ENCODE data around the gene RAB29.
"Not testable (repeated sequence)": the region's sequence is repeated elsewhere in the genome, so short reads cannot be mapped to it uniquely, and the experiment has no call there.

RAB29 gene

GRCh38 chr1:205775015-205775716 lies at the start of gene RAB29:
Gene RAB29, minus strand, starts transcription at chr1:205775482. Its CDS starts 526 bp downstream, at chr1:205774956.
- H3K9me3 ChIP-seq (ENCODE audit: insufficient read depth, low read length) = peaks cover 10% of the 10 kb centered on the region; the same call in 1 of the 2 replicates
- H3K9ac ChIP-seq (ENCODE audit: insufficient read length, low read depth) = peak within 1 kb of the TSS; percentile 84
- no peaks in the 10 kb centered on the region for H3K36me3 ChIP-seq (ENCODE audit: insufficient read depth, insufficient read length, low read length)
- H3K27me3 ChIP-seq (ENCODE audit: insufficient read depth, insufficient read length) = peaks cover 31% of the 10 kb centered on the region
- TF ChIP-seq SUZ12 (IDR thresholded peaks at IDR 0.05; ENCODE audit: extremely low read depth, insufficient read depth, insufficient read length) (no peak), YY1 (IDR thresholded peaks at IDR 0.05; ENCODE audit: insufficient read depth, insufficient read length) (no peak), ZNF274 (IDR thresholded peaks at IDR 0.05; ENCODE audit: low read depth, low read length) (no peak)
- peak within 1 kb of the TSS; percentile 86 for H3K4me3 ChIP-seq (ENCODE audit: insufficient read length, low read depth)
- H3K4me1 ChIP-seq (ENCODE audit: insufficient read depth, insufficient read length) = no peaks in the 10 kb centered on the region
- DNase-seq (ENCODE audit: low read depth, low spot score) = peak; percentile 84

- Histone ChIP-seq H3K9me3 (ENCODE audit: insufficient read depth, low read length) (peaks cover 5% of the 10 kb centered on the region; the same call in 1 of the 2 replicates), H3K36me3 (ENCODE audit: insufficient read depth, insufficient read length, low read length) (no peaks in the 10 kb centered on the region), H3K9ac (ENCODE audit: insufficient read length, low read depth) (no peak overlapping the region), H3K27me3 (ENCODE audit: insufficient read depth, insufficient read length) (no peaks in the 10 kb centered on the region), H3K4me1 (ENCODE audit: insufficient read depth, insufficient read length) (peaks cover 8% of the 10 kb centered on the region), H3K4me3 (ENCODE audit: insufficient read length, low read depth) (no peak overlapping the region)
- no peak for DNase-seq (ENCODE audit: low read depth, low spot score)
- TF ChIP-seq SUZ12 (IDR thresholded peaks at IDR 0.05; ENCODE audit: extremely low read depth, insufficient read depth, insufficient read length) (no peak), YY1 (IDR thresholded peaks at IDR 0.05; ENCODE audit: insufficient read depth, insufficient read length) (no peak), ZNF274 (IDR thresholded peaks at IDR 0.05; ENCODE audit: low read depth, low read length) (no peak)
Measured at GRCh38 chr1:205824180-205824579, 48.9 kb upstream of the RAB29 start.

GRCh38 chr1:205823260-205823659 lies 48.0 kb upstream of the RAB29 start:
- H3K4me1 ChIP-seq (ENCODE audit: insufficient read depth, insufficient read length); H3K27me3 ChIP-seq (ENCODE audit: insufficient read depth, insufficient read length); DNase-seq (ENCODE audit: low read depth, low spot score); H3K9me3 ChIP-seq (ENCODE audit: insufficient read depth, low read length); H3K9ac ChIP-seq (ENCODE audit: insufficient read length, low read depth); H3K36me3 ChIP-seq (ENCODE audit: insufficient read depth, insufficient read length, low read length); H3K4me3 ChIP-seq (ENCODE audit: insufficient read length, low read depth): not testable (repeated sequence)

DNA sequence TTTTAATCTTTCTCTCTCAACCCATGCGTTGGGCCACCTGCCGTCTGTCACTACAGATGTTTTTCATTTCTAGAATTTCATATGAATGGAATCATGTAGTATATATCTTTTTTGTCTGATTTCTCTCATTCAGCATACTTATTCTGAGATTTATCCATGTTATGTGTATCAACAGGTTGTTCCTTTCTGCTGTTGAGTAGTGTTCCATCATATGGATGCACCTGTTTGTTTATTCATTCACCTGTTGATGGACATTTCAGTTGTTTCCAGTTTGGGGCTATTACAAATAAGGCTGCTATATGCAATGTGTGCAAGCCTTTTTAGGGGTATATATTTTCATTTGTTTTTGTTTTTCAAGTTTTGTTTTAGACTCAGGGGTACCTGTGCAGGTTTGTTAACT lies 47.1 kb upstream of the RAB29 start:
- DNase-seq (ENCODE audit: low read depth, low spot score) = no peak

DNA sequence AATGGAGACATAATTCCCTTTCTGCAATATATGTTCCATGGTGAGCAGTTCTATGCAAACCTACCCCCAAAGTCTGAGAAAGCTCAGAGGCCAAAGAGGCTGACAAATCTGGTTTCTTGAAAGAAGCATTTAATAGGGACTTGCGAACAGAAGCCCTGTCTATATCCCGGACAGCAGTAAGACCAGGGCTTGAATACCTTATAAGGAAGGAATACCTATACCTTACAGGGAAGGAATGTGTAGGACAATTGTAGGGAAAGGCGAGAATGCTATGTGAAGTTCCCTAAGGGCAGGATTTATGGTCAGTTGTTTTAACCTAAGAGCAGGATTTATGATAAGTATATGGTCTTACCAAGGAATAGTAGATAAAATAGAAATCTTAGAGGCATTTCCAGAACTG lies 42.7 kb upstream of the RAB29 start:
- no peak for DNase-seq (ENCODE audit: low read depth, low spot score)
- TF ChIP-seq YY1 (IDR thresholded peaks at IDR 0.05; ENCODE audit: insufficient read depth, insufficient read length) (no peak), SUZ12 (IDR thresholded peaks at IDR 0.05; ENCODE audit: extremely low read depth, insufficient read depth, insufficient read length) (no peak)
- H3K4me1 ChIP-seq (ENCODE audit: insufficient read depth, insufficient read length) = peaks cover 4% of the 10 kb centered on the region

More for the DNA sequence above, 47.1 kb upstream of the RAB29 start:
- H3K27me3 ChIP-seq (ENCODE audit: insufficient read depth, insufficient read length) = no peaks in the 10 kb centered on the region
- TF ChIP-seq SUZ12 (IDR thresholded peaks at IDR 0.05; ENCODE audit: extremely low read depth, insufficient read depth, insufficient read length) (no peak), ZNF274 (IDR thresholded peaks at IDR 0.05; ENCODE audit: low read depth, low read length) (no peak), YY1 (IDR thresholded peaks at IDR 0.05; ENCODE audit: insufficient read depth, insufficient read length) (no peak)
- no peaks in the 10 kb centered on the region for H3K36me3 ChIP-seq (ENCODE audit: insufficient read depth, insufficient read length, low read length)
- no peak overlapping the region for H3K4me3 ChIP-seq (ENCODE audit: insufficient read length, low read depth)
- peaks cover 3% of the 10 kb centered on the region for H3K4me1 ChIP-seq (ENCODE audit: insufficient read depth, insufficient read length)
- H3K9ac ChIP-seq (ENCODE audit: insufficient read length, low read depth) = no peak overlapping the region
- H3K9me3 ChIP-seq (ENCODE audit: insufficient read depth, low read length) = peaks cover 5% of the 10 kb centered on the region; the same call in 1 of the 2 replicates

DNA sequence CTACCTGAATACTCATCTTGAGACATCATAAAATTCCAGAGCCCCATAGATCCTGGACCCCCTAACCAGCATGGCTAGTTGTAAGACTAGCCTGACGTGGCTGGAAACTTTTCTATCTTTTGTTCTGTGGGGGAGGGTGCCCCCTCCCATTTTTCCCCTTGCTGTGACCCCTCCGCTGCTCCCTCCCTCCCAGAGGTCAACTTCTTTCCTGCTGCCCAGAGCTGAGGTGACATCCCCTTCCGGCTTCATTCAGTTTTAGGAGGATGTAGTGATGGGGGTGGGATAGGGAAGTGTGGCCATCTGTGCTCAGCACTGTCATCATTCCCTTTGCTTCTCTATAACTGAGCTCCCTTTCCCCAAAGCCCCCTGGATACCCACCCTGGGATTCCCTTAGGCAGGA lies 42.1 kb upstream of the RAB29 start:
- DNase-seq (ENCODE audit: low read depth, low spot score) = no peak

More for the DNA sequence above, 42.7 kb upstream of the RAB29 start:
- Histone ChIP-seq H3K9me3 (ENCODE audit: insufficient read depth, low read length) (no peaks in the 10 kb centered on the region), H3K36me3 (ENCODE audit: insufficient read depth, insufficient read length, low read length) (no peaks in the 10 kb centered on the region), H3K9ac (ENCODE audit: insufficient read length, low read depth) (no peak overlapping the region), H3K27me3 (ENCODE audit: insufficient read depth, insufficient read length) (peaks cover 8% of the 10 kb centered on the region), H3K4me3 (ENCODE audit: insufficient read length, low read depth) (no peak overlapping the region)

DNA sequence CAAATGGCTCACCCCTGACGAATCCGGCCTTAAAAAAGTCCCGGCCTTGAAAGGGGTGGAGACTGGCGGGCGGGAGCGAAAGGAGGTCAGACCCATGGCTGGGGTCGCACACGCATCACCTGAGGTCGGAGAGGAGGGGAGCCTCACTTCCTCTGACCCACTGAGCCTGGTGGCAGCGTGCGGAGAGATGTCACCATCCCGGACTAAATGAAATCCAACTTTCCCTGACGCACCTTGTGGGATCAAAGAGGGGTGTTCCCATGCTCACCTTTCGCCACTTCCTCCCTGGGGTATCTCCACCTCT lies 38.4 kb upstream of the RAB29 start:
- Histone ChIP-seq H3K4me3 (ENCODE audit: insufficient read length, low read depth) (peak overlapping the region; percentile 78), H3K9me3 (ENCODE audit: insufficient read depth, low read length) (no peaks in the 10 kb centered on the region), H3K27me3 (ENCODE audit: insufficient read depth, insufficient read length) (peaks cover 8% of the 10 kb centered on the region), H3K4me1 (ENCODE audit: insufficient read depth, insufficient read length) (peaks cover 23% of the 10 kb centered on the region), H3K36me3 (ENCODE audit: insufficient read depth, insufficient read length, low read length) (peaks cover 21% of the 10 kb centered on the region), H3K9ac (ENCODE audit: insufficient read length, low read depth) (peak overlapping the region; percentile 86)
- no peak for DNase-seq (ENCODE audit: low read depth, low spot score)
- no peak for TF ChIP-seq SUZ12 (IDR thresholded peaks at IDR 0.05; ENCODE audit: extremely low read depth, insufficient read depth, insufficient read length)
- TF ChIP-seq YY1 (IDR thresholded peaks at IDR 0.05; ENCODE audit: insufficient read depth, insufficient read length) = no peak
- no peak for TF ChIP-seq ZNF274 (IDR thresholded peaks at IDR 0.05; ENCODE audit: low read depth, low read length)

More for the DNA sequence above, 42.1 kb upstream of the RAB29 start:
- H3K4me1 ChIP-seq (ENCODE audit: insufficient read depth, insufficient read length) = peaks cover 4% of the 10 kb centered on the region
- H3K27me3 ChIP-seq (ENCODE audit: insufficient read depth, insufficient read length) = peaks cover 8% of the 10 kb centered on the region
- TF ChIP-seq SUZ12 (IDR thresholded peaks at IDR 0.05; ENCODE audit: extremely low read depth, insufficient read depth, insufficient read length) (no peak), ZNF274 (IDR thresholded peaks at IDR 0.05; ENCODE audit: low read depth, low read length) (no peak), YY1 (IDR thresholded peaks at IDR 0.05; ENCODE audit: insufficient read depth, insufficient read length) (no peak)
- no peak overlapping the region for H3K4me3 ChIP-seq (ENCODE audit: insufficient read length, low read depth)
- no peak overlapping the region for H3K9ac ChIP-seq (ENCODE audit: insufficient read length, low read depth)
- H3K9me3 ChIP-seq (ENCODE audit: insufficient read depth, low read length) = no peaks in the 10 kb centered on the region
- H3K36me3 ChIP-seq (ENCODE audit: insufficient read depth, insufficient read length, low read length) = no peaks in the 10 kb centered on the region
